ENCODE measurements around the gene SLC2A9. TPM values are rescaled to one million over a fixed set of nuclear protein-coding genes. Genes with fewer than 3 reads are reported as not detected.

The SLC2A9 gene
- total and polyA plus RNA-seq, 7 donors = 0.92 to 6.7 (median 5.2) TPM; not detected in 1

GRCh38 chr4:9947168-9948062 lies 73.9 kb downstream of the SLC2A9 start:
- Histone ChIP-seq H3K27me3 (no peaks in the 10 kb centered on the region), H3K9me3 (no peaks in the 10 kb centered on the region), H3K4me1 (no peaks in the 10 kb centered on the region), H3K36me3 (no peaks in the 10 kb centered on the region), H3K4me3 (no peak overlapping the region), H3K27ac (no peak overlapping the region)
- intact Hi-C loops (cut with DNase I) = no loop called here
- WGBS, 2 donors = 89% methylated on average over 10 of the region's 10 CpGs
- DNase-seq = no peak
- no peak for TF ChIP-seq CTCF (IDR thresholded peaks at IDR 0.05)

GRCh38 chr4:9946170-9946569 lies 75.1 kb downstream of the SLC2A9 start:
- 93 to 94% methylated on average over 2 of the region's 2 CpGs for WGBS, 2 donors
- Histone ChIP-seq H3K4me1 (no peaks in the 10 kb centered on the region), H3K4me3 (no peak overlapping the region), H3K9me3 (no peaks in the 10 kb centered on the region), H3K27me3 (no peaks in the 10 kb centered on the region), H3K36me3 (no peaks in the 10 kb centered on the region), H3K27ac (no peak overlapping the region)
- TF ChIP-seq CTCF (IDR thresholded peaks at IDR 0.05) (no peak), POLR2A (IDR thresholded peaks at IDR 0.05) (no peak), EP300 (IDR thresholded peaks at IDR 0.05) (no peak), POLR2AphosphoS5 (IDR thresholded peaks at IDR 0.05) (no peak)
- intact Hi-C loops (cut with DNase I) = no loop called here
- DNase-seq = no peak

- DNase-seq = no peak
- Histone ChIP-seq H3K27me3 (no peaks in the 10 kb centered on the region), H3K27ac (no peak overlapping the region), H3K4me1 (no peaks in the 10 kb centered on the region), H3K4me3 (no peak overlapping the region), H3K36me3 (no peaks in the 10 kb centered on the region), H3K9me3 (no peaks in the 10 kb centered on the region)
- intact Hi-C loops (cut with DNase I) = no loop called here
- 70 to 86% methylated on average over 13 of the region's 13 CpGs for WGBS, 2 donors
- TF ChIP-seq EP300 (IDR thresholded peaks at IDR 0.05) (no peak), CTCF (IDR thresholded peaks at IDR 0.05) (no peak)
Observed at GRCh38 chr4:9944431-9945425, 76.6 kb downstream of the SLC2A9 start.

GRCh38 chr4:9943761-9944160 lies 77.5 kb downstream of the SLC2A9 start:
- 91 to 94% methylated on average over 9 of the region's 9 CpGs for WGBS, 2 donors

More at GRCh38 chr4:9943761-9944160, 77.5 kb downstream of the SLC2A9 start:
- DNase-seq = no peak
- intact Hi-C loops (cut with DNase I) = no loop called here
- H3K27me3 ChIP-seq = no peaks in the 10 kb centered on the region
- H3K4me3 ChIP-seq = no peak overlapping the region
- H3K4me1 ChIP-seq = no peaks in the 10 kb centered on the region
- TF ChIP-seq EP300 (IDR thresholded peaks at IDR 0.05) = no peak
- no peak for TF ChIP-seq CTCF (IDR thresholded peaks at IDR 0.05)
- TF ChIP-seq POLR2A (IDR thresholded peaks at IDR 0.05) = no peak
- no peak for TF ChIP-seq POLR2AphosphoS5 (IDR thresholded peaks at IDR 0.05)
- H3K27ac ChIP-seq = no peak overlapping the region
- H3K36me3 ChIP-seq = no peaks in the 10 kb centered on the region
- no peaks in the 10 kb centered on the region for H3K9me3 ChIP-seq
